HG02973 (cell line): ENCODE measurements around the gene DNASE1L3.
"Not testable (repeated sequence)": the region's sequence is repeated elsewhere in the genome, so short reads cannot be mapped to it uniquely, and the experiment has no call there.

ENCODE experiments used
- ATAC-seq: cut with Tn5 transposase; IDR thresholded peaks from one replicate; pipeline ENCODE4 v1.9.1; 2021; ENCODE audit warnings: moderate library complexity; ENCODE audit not compliant: unreplicated experiment

Gene DNASE1L3

GRCh38 chr3:58210761-58211460 lies at the start of gene DNASE1L3:
TSS of gene DNASE1L3 (minus strand) at chr3:58210972. CDS start at chr3:58210906, 66 bp downstream.
- no peak for ATAC-seq

GRCh38 chr3:58260261-58260731 lies 49.5 kb upstream of the DNASE1L3 start:
- ATAC-seq = no peak

DNA sequence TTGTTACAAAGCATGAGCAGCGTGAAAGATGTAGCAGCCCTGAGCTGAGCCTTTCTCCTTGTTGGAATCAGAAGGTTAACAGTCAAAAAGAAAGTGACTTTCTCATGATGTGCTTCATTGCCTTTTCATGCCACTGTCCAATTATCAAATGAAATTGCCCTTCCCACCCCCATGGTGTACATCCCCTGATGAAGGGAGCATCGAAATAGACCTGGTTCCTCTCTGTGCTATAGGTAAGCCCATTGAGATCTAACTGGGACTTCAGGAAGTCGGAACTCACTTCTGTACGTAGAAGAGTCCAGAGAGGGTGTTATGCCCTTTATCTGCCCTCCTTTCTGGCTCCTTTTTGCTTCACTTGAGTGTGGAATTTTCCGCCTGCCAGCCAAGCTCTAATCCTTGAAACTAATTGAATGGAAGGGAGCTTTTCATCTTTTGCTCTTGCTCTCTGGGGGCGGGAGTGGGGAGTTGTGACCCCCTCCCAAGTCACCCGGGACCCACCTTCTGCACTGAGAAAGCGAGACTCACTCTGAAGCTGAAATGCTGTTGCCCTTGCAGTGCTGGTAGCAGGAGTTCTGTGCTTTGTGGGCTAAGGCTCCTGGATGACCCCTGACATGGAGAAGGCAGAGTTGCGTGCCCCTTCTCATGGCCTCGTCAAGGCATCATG lies 47.8 kb upstream of the DNASE1L3 start:
- ATAC-seq = no peak

DNA sequence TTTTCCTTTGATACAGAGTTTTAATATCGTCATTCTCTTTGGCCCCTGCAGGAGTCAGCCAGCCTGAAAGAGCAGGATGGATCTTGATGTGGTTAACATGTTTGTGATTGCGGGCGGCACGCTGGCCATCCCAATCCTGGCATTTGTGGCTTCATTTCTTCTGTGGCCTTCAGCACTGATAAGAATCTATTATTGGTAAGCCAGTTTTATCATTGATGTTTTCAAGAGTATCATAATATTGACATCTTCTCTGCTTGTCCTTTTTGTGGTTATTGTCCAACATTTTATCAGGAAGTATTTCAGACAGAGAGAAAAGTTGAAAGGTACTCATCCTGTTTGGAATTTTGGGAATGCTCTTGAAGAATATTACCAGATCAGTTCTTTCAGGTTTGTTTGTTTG lies 45.7 kb upstream of the DNASE1L3 start:
- no peak for ATAC-seq

GRCh38 chr3:58256061-58256460 lies 45.3 kb upstream of the DNASE1L3 start:
- no peak for ATAC-seq

- no peak for ATAC-seq
Observed at GRCh38 chr3:58254144-58254543, 43.4 kb upstream of the DNASE1L3 start.

DNA sequence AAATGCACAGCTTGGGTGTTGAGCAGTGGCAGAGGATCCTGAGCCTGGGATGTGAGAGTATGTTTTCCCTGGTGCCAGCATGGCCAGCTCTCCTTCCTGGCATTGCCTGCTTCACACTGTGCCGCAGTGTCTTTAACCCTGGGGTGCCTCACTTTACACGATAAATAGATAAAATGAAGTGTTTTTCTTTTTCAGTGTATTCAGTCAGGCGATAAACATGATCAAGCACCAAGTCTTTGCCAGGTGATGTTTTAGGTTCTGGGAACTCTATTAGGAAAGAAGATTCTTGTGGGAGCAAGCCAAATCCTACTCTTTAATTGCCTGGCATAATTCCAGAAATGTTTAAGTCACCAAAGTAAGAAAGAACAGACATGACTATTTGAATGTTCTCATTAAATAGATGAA lies 40.9 kb upstream of the DNASE1L3 start:
- ATAC-seq = no peak

DNA sequence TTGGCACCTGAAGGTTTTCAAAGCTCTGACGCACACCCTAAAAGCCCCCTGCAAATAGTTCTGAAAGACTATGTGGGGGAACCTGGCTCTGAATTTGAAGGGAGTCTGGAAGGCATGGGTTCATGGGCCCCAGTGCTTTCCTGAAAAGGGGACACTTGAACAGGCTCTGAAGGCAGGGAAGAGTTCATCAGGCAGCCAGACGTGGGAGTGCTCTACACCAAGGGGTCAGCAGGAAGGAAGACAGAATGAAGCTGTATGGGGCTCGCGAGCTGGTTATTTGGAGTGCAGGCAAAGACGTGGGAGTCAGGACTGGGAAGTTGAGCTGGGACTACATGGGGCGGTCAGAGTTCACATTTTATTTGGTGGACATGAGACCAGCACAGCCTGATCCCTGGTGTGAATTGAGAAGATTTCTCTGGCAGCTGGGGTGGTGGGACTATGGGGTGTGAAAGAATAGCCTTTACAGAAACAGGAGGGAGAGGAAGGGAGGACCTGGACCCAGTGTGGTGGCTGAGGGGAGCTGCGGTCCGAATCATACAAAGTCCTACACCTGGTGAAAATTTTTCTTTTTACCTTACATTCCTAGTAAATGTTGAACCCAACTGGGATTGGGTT lies 39.4 kb upstream of the DNASE1L3 start:
- no peak for ATAC-seq

GRCh38 chr3:58249358-58250092 lies 38.8 kb upstream of the DNASE1L3 start:
- no peak for ATAC-seq

DNA sequence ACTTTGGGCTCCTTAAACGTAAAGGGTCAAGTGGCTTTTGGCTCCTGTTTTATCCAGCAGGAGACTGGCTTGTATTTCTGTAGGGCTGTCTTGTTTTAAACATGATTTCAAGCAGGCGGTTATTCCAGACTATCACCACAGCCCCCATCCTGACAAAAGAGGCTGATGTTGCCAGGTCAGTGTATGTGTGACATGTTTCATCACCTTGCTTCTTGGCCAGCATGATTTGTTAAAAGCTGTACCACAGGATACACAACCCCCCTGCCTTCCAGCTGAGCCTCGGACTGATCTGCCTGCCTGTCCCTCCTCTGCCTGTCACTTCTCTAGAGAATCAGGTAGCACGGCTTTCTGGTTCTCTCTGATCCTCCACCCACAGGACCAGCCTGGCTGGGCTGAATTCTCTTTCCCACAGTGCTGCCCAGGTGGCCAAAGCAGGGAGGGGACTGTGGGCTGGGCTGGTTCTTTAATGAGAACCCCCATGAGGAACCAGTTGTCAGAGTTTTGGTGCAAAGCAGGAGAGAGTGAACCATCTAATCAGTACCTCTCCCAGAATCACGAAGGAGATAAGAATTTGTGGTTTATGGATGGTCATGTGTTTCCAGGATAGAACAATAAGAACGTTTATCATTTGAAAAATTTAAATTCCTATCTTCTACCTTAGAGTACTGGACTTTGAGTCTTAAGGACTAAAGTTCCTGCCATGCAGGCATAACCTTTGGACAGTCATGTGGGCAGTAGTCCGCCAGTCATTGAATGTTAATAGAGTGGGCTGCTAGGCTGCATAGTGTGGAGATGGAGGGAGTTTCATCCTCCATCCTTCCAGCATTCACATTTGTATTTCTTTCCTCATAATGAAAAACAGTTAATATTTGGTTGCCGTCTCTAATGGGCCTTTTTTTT lies 35.6 kb upstream of the DNASE1L3 start:
- ATAC-seq = no peak

GRCh38 chr3:58243976-58244585 lies 33.3 kb upstream of the DNASE1L3 start:
- ATAC-seq = no peak

- not testable (repeated sequence) for ATAC-seq
Observed at GRCh38 chr3:58242860-58243259, 32.1 kb upstream of the DNASE1L3 start.

DNA sequence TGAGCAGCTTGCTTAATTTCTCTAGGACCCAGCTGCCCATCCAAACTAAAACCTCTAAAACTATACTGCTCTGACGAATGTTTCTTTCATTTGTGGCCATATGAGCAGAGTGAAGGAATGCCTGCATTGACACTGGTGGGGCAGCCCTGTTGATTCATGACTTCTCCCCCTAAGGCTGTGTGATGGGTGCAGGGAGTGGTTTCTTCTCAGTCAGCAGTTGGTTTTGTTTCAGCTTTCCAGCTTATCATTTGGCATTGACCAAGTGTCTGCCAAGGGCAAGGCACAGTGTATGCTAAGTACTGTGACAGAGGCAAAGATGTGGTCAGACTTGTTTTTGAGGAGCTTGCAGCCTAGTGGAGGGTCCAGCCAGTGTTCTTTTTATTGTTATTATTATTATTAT lies 31.6 kb upstream of the DNASE1L3 start:
- ATAC-seq = no peak

DNA sequence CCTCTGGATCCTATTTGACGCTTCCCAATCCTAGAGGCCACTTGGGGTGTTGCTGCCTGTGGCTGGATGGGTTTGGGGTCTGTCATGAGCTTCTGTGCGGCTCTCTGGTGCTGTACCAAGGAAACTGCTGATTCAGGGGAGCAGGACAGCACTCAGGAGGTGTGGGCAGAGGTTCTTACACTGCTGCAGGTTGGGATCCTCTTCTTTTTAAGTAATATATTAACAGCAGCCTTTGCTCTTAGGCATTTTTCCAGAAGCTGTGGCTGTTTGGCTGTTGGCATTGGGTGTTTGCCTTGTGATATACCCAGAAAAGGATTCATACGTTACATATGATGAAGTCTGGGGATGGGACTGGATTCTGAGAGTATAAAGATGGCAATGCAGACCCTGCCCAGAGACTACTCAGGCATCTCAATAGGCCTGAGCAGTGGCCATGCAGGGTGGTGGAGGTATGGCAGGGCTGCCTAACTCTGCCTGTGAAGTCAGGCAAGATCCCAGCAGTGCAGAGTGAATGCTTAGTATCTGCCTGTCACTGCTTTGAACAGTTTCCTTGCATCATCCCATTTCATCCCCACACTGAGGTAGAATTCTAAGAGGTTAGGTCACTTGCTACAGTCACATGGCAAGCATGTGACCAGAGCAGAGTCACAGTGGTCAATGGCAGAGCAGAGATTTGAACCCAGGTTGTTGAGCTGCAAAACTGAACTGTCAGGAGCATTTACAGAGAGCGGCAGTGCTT lies 30.7 kb upstream of the DNASE1L3 start:
- ATAC-seq = no peak

DNA sequence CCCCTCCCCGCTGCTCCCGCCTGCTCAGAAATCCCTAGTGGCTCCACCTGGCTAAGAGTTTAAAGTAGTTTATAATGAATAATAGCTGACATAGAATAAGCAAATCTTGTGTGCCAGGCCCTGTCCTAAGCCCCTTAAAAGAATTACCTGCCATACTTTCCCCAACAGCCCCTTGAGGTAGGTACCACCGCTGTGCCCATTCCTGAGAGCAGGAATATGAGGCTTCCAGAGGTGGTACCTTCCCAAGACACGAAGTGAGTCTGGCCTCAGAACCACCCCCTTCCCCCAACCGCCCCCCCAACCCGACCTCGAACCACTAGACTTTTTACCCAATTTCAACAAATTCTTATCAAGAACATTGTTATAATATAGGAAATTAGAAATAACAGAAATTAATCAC lies 28.1 kb upstream of the DNASE1L3 start:
- no peak for ATAC-seq

- peak; percentile 33 for ATAC-seq
Observed at GRCh38 chr3:58237941-58238681, 27.3 kb upstream of the DNASE1L3 start.

- peak; percentile 76 for ATAC-seq
Observed at GRCh38 chr3:58237238-58237940, 26.6 kb upstream of the DNASE1L3 start, which contains the start of gene ABHD6. TSS of gene ABHD6 (plus strand) at chr3:58237792. CDS start at chr3:58256587, 18,795 bp downstream.
